T-helper 2 cell treated with Interferon-gamma antibody and Interleukin-4, amounts not matched to agents 100 ng/mL and 5 ng/mL, for 36 hours (primary cell): Measurements from ENCODE around the gene TK2. TPM values are rescaled to one million over a fixed set of nuclear protein-coding genes. Genes with fewer than 3 reads are reported as not detected.
"Not testable (repeated sequence)": the region's sequence is repeated elsewhere in the genome, so short reads cannot be mapped to it uniquely, and the experiment has no call there.

Source experiments
- intact Hi-C: fragments of 100-400 bp; cut with micrococcal nuclease; formaldehyde crosslinking; loops from one replicate; pipeline ENCODE4 v1.15.1; 2023
- total RNA-seq: library from RNA; stranded (reverse); gene quantifications from 2 replicates; pipeline ENCODE4 v1.2.3, GENCODE V29; 2022

The TK2 gene
- total RNA-seq = 12.9 and 16.3 TPM in 2 replicates

- intact Hi-C loops = loop anchor here (2.0 to 5.0 kb wide), 3 partner anchors 25 to 148 kb away; partner anchors contain the start of gene CMTM4
Measured at GRCh38 chr16:66549284-66550131, at the start of gene TK2. Gene TK2, minus strand, starts transcription at chr16:66550122. Its CDS starts 61 bp downstream, at chr16:66550061.

GRCh38 chr16:66598111-66598510, 48.2 kb upstream of the TK2 start:
- intact Hi-C loops = no loop called here

- intact Hi-C loops = no loop called here
Measured at GRCh38 chr16:66596986-66597848, 47.3 kb upstream of the TK2 start.

GRCh38 chr16:66596559-66596958, 46.6 kb upstream of the TK2 start:
- intact Hi-C loops = not testable (repeated sequence)

GRCh38 chr16:66594739-66595138, 44.8 kb upstream of the TK2 start:
- intact Hi-C loops = no loop called here

- intact Hi-C loops = no loop called here
Measured at GRCh38 chr16:66592814-66593213, 42.9 kb upstream of the TK2 start.

- intact Hi-C loops = no loop called here
Measured at GRCh38 chr16:66592241-66592640, 42.3 kb upstream of the TK2 start.

GRCh38 chr16:66591018-66591417, 41.1 kb upstream of the TK2 start:
- intact Hi-C loops = no loop called here

- intact Hi-C loops = loop anchor here (1.0 kb wide), 1 partner anchor 14 kb away; the partner anchor contains the start of gene CMTM3
Measured at GRCh38 chr16:66590322-66590721, 40.4 kb upstream of the TK2 start.

GRCh38 chr16:66588981-66589713, 39.2 kb upstream of the TK2 start:
- intact Hi-C loops = loop anchor here (1.0 kb wide), 3 partner anchors 65 to 183 kb away; no protein-coding TSS in a partner anchor

- intact Hi-C loops = no loop called here
Measured at GRCh38 chr16:66587881-66588600, 38.1 kb upstream of the TK2 start.

GRCh38 chr16:66585481-66586239, 35.7 kb upstream of the TK2 start:
- intact Hi-C loops = no loop called here

GRCh38 chr16:66581246-66581952, 31.5 kb upstream of the TK2 start:
- intact Hi-C loops = no loop called here

GRCh38 chr16:66580605-66581209, 30.8 kb upstream of the TK2 start:
- intact Hi-C loops = no loop called here

GRCh38 chr16:66578651-66579531, 29.0 kb upstream of the TK2 start, which contains the start of gene CMTM2:
Gene CMTM2, plus strand, starts transcription at chr16:66579463. Its CDS starts 145 bp downstream, at chr16:66579608.
- intact Hi-C loops = no loop called here

- intact Hi-C loops = no loop called here
Measured at GRCh38 chr16:66576296-66576695, 26.4 kb upstream of the TK2 start.

- intact Hi-C loops = no loop called here
Measured at GRCh38 chr16:66575060-66575459, 25.1 kb upstream of the TK2 start.

- intact Hi-C loops = no loop called here
Measured at GRCh38 chr16:66574531-66574930, 24.6 kb upstream of the TK2 start.
